Measurements from ENCODE around the gene PLCL2. TPM values are rescaled to one million over a fixed set of nuclear protein-coding genes. Genes with fewer than 3 reads are reported as not detected.

Gene PLCL2
- total and polyA plus RNA-seq, 4 donors, result 1.5 to 16.5 (median 9.4) TPM

- Histone ChIP-seq H3K27ac (ENCODE audit: low read depth in 1 of 2, low read length in 2 of 2) (no peak overlapping the region), H3K27me3 (ENCODE audit: control insufficient read depth in 4 of 4, insufficient read depth in 4 of 4, low read length in 3 of 4) (no peaks in the 10 kb centered on the region), H3K4me3 (ENCODE audit: low read depth in 1 of 3, low read length in 3 of 3) (no peak overlapping the region), H3K9me3 (ENCODE audit: control insufficient read depth in 4 of 4, low read length in 3 of 4) (no peaks in the 10 kb centered on the region), H3K9ac (ENCODE audit: low read depth in 1 of 2, low read length in 2 of 2) (no peak overlapping the region), H3K4me1 (ENCODE audit: control insufficient read depth in 4 of 4, insufficient read depth in 4 of 4, low read length in 3 of 4) (peaks cover 4 to 26% (median 12%) of the 10 kb centered on the region in 4 donors), H3K36me3 (ENCODE audit: control insufficient read depth in 4 of 4, insufficient read depth in 3 of 4, low read depth in 1 of 4, low read length in 3 of 4) (no peaks in the 10 kb centered on the region)
- no peak for TF ChIP-seq GABPA (IDR thresholded peaks at IDR 0.05 in 1 of 2, conservative IDR thresholded peaks at IDR 0.05 in 1 of 2)
- WGBS, result 39% methylated on average over 4 of the region's 4 CpGs
- no peak for DNase-seq (ENCODE audit: low spot score)
These were observed 110.2 kb downstream of the PLCL2 start for GRCh38 chr3:16994854-16995525.

GRCh38 chr3:16995601-16996000, 110.8 kb downstream of the PLCL2 start:
- DNase-seq (ENCODE audit: low spot score), result no peak
- TF ChIP-seq REST (IDR thresholded peaks at IDR 0.05) (no peak), RAD21 (IDR thresholded peaks at IDR 0.05) (no peak), CTCF (IDR thresholded peaks at IDR 0.05; ENCODE audit: low read depth, low read length, missing input control) (no peak), GABPA (IDR thresholded peaks at IDR 0.05 in 1 of 2, conservative IDR thresholded peaks at IDR 0.05 in 1 of 2) (no peak), HNF4A (conservative IDR thresholded peaks at IDR 0.05) (no peak), ZBTB33 (IDR thresholded peaks at IDR 0.05) (no peak), FOXA2 (IDR thresholded peaks at IDR 0.05) (no peak), RXRA (IDR thresholded peaks at IDR 0.05) (no peak), EGR1 (IDR thresholded peaks at IDR 0.05; ENCODE audit: low read depth in 2 of 2) (no peak), MAX (IDR thresholded peaks at IDR 0.05) (no peak), YY1 (IDR thresholded peaks at IDR 0.05) (no peak)
- no peaks in the 10 kb centered on the region for H3K27me3 ChIP-seq (ENCODE audit: control insufficient read depth in 4 of 4, insufficient read depth in 4 of 4, low read length in 3 of 4)
- H3K36me3 ChIP-seq (ENCODE audit: control insufficient read depth in 4 of 4, insufficient read depth in 3 of 4, low read depth in 1 of 4, low read length in 3 of 4), result no peaks in the 10 kb centered on the region
- no peak overlapping the region for H3K27ac ChIP-seq (ENCODE audit: low read depth in 1 of 2, low read length in 2 of 2)
- no peaks in the 10 kb centered on the region for H3K9me3 ChIP-seq (ENCODE audit: control insufficient read depth in 4 of 4, low read length in 3 of 4)
- peaks cover 4 to 26% (median 12%) of the 10 kb centered on the region in 4 donors for H3K4me1 ChIP-seq (ENCODE audit: control insufficient read depth in 4 of 4, insufficient read depth in 4 of 4, low read length in 3 of 4)
- WGBS, result 97% methylated on average over 3 of the region's 3 CpGs
- no peak overlapping the region for H3K9ac ChIP-seq (ENCODE audit: low read depth in 1 of 2, low read length in 2 of 2)
- H3K4me3 ChIP-seq (ENCODE audit: low read depth in 1 of 3, low read length in 3 of 3), result no peak overlapping the region
